SH-SY5Y (cell line): ENCODE results near the gene TCF7L1.

ENCODE experiments used
- GATA2 ChIP-seq: IDR thresholded peaks from 2 replicates; pipeline ENCODE4 v1.6.1; 2011; ENCODE audit warnings: mild to moderate bottlenecking, low read depth, low read length
- GATA3 ChIP-seq: IDR thresholded peaks from 2 replicates; pipeline ENCODE4 v1.6.1; 2011; ENCODE audit warnings: low read depth, mild to moderate bottlenecking, low read length, moderate library complexity

DNA sequence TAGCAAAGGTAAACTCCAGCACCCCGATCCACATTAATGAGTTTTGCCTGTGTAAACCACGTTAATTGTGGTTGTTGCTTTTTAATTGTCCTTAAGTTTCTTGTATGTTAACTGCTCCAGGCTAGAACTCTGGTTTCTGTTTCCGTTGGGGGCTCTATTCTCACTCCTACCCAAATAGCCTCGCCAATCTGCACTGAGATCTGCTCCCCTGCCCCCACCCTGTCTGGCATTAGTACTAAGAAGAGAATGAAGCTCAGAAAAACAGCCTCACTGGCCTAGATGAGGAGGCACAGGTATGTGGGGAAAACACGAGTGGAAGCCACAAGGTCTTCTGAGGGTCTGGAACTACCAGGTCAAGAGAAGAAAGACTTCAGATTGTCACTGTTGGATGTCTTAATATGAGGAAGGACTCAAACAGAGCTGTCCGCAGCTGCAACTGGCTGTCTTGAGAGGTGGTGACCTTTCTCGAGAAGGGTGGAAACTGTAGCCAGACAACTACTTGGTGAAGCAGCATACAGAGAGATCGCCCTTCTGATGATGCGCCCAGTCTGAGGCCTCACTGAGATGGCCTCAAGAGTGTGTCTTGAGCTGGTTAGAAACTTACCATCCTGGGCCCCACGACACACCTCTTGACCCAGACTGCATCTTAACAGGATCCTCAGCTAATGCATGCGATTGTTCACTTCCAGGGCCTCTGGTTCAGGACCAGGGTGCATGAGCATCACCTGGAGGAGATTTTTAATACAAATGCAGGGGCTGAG lies 121.5 kb downstream of the TCF7L1 start:
- TF ChIP-seq GATA3 (peak; percentile 82), GATA2 (peak; percentile 94)
